GM12878 (cell line): ENCODE data around the gene BUD23. TPM values are rescaled to one million over a fixed set of nuclear protein-coding genes. Genes with fewer than 3 reads are reported as not detected.

Source experiments
- ATAC-seq: fragments of 200-7000 bp; cut with Tn5 transposase; 3 replicates; pipeline ENCODE4 v1.9.1; 2020; ENCODE audit warnings: mild to moderate bottlenecking, moderate library complexity
- BruUV-seq: library from RNA; stranded (reverse); fragments of 400-500 nt; replicated peaks from 2 replicates; lab custom pipeline; 2021; lab: Mats Ljungman, UMichigan
- CTCF ChIA-PET: fragments of 300-600 bp; sonication (Branson Sonifier 250); formaldehyde crosslinking; extraction: SDS; loops from one replicate; lab custom pipeline; 2021; ENCODE audit warnings: inconsistent platforms; lab: Yijun Ruan, JAX
- POLR2A ChIA-PET: fragments of 350-600 bp; formaldehyde crosslinking; extraction: SDS; loops from one replicate; lab custom pipeline; 2021; ENCODE audit warnings: inconsistent platforms; lab: Charles Lee
- RAD21 ChIA-PET: fragments of 300-600 bp; sonication (Branson Sonifier 250); formaldehyde crosslinking; loops from one replicate; lab custom pipeline; 2023; ENCODE audit warnings: antibody characterized with exemption; ENCODE audit not compliant: unreplicated experiment; lab: Charles Lee
- SMC1A ChIA-PET: fragments of 300-600 bp; sonication (Branson Sonifier 250); formaldehyde crosslinking; loops from one replicate; lab custom pipeline; 2023; ENCODE audit not compliant: unreplicated experiment, uncharacterized antibody; lab: Charles Lee
- DNase-seq: peaks from one replicate; pipeline ENCODE4 v3.0.0-alpha.2; 2011; ENCODE audit warnings: low read depth, low spot score
- FAIRE-seq: peaks from 3 replicates; lab custom pipeline; 2011; peaks lifted over from hg19 to GRCh38; lab: Jason Lieb, UNC
- H2AFZ ChIP-seq: 2 replicates; pipeline ENCODE4 v1.6.0; 2011; ENCODE audit warnings: low read depth, low read length, control low read depth; ENCODE audit not compliant: control insufficient read depth
- H3K27ac ChIP-seq: 2 replicates; pipeline ENCODE4 v1.5.1; 2011; ENCODE audit warnings: control low read depth; ENCODE audit not compliant: control insufficient read depth, insufficient read depth
- H3K27me3 ChIP-seq, 2 experiments: replicated peaks in 1 of 2; 2 replicates each; pipeline versions ENCODE4 v1.6.0 to v1.6.1; 2011; ENCODE audit warnings: low read length in 1 of 2; ENCODE audit not compliant: control insufficient read depth in 2 of 2, insufficient read depth in 2 of 2
- H3K36me3 ChIP-seq, 2 experiments: 2 replicates each; pipeline ENCODE4 v1.5.1; 2011; ENCODE audit warnings: low read length in 1 of 2; ENCODE audit not compliant: control insufficient read depth in 2 of 2, insufficient read depth in 2 of 2
- H3K4me1 ChIP-seq: 2 replicates; pipeline ENCODE4 v1.6.1; 2011; ENCODE audit warnings: mild to moderate bottlenecking, low read length, moderate library complexity, mixed read lengths; ENCODE audit not compliant: control insufficient read depth, insufficient read depth
- H3K4me2 ChIP-seq: 2 replicates; pipeline ENCODE4 v1.6.0; 2011; ENCODE audit warnings: control low read depth; ENCODE audit not compliant: control insufficient read depth, insufficient read depth
- H3K4me3 ChIP-seq: fragments of 200-600 bp; sonication (generic); 2 replicates; pipeline ENCODE4 v1.5.1; 2016
- H3K79me2 ChIP-seq: 2 replicates; pipeline ENCODE4 v1.6.0; 2011; ENCODE audit warnings: low read length; ENCODE audit not compliant: control insufficient read depth, insufficient read depth
- H3K9ac ChIP-seq: 2 replicates; pipeline ENCODE4 v1.8.0; 2011; ENCODE audit warnings: low read length, control low read depth, mixed read lengths; ENCODE audit not compliant: control insufficient read depth, insufficient read depth
- H3K9me3 ChIP-seq: replicated peaks from 3 replicates; pipeline ENCODE4 v1.5.1; 2011; ENCODE audit warnings: mild to moderate bottlenecking, low read length; ENCODE audit not compliant: control insufficient read depth, insufficient read depth
- H4K20me1 ChIP-seq: 2 replicates; pipeline ENCODE4 v1.6.0; 2011; ENCODE audit not compliant: control insufficient read depth, insufficient read depth
- DPF2 ChIP-seq: fragments of 450-650 bp; IDR thresholded peaks from 2 replicates; pipeline ENCODE4 v1.6.1; 2017; ENCODE audit warnings: mild to moderate bottlenecking
- FOS ChIP-seq: IDR thresholded peaks from 3 replicates; pipeline ENCODE4 v1.6.1; 2011; ENCODE audit warnings: borderline replicate concordance; ENCODE audit not compliant: insufficient read length; ENCODE audit errors: extremely low read depth
- GABPA ChIP-seq: IDR thresholded peaks from 2 replicates; pipeline ENCODE4 v1.6.1; 2014; ENCODE audit warnings: antibody characterized with exemption, low read depth, mild to moderate bottlenecking, inconsistent platforms
- LARP7 ChIP-seq: fragments of 450-650 bp; IDR thresholded peaks from 2 replicates; pipeline ENCODE4 v1.6.1; 2017; ENCODE audit warnings: mild to moderate bottlenecking
- MEF2A ChIP-seq: IDR thresholded peaks from 2 replicates; pipeline ENCODE4 v1.6.1; 2011; ENCODE audit warnings: low read depth, mild to moderate bottlenecking, low read length, moderate library complexity; ENCODE audit not compliant: insufficient read depth
- MTA2 ChIP-seq: fragments of 450-650 bp; IDR thresholded peaks from 2 replicates; pipeline ENCODE4 v1.6.1; 2016; ENCODE audit warnings: low read depth, mild to moderate bottlenecking, moderate library complexity
- MYC ChIP-seq: IDR thresholded peaks from 2 replicates; pipeline ENCODE4 v1.6.1; 2011; ENCODE audit warnings: mild to moderate bottlenecking, low read length, moderate library complexity, inconsistent platforms; ENCODE audit not compliant: insufficient read depth, insufficient replicate concordance, insufficient read length, severe bottlenecking
- NR2F1 ChIP-seq: fragments of 450-650 bp; conservative IDR thresholded peaks from 2 replicates; pipeline ENCODE4 v1.6.1; 2017; ENCODE audit warnings: mild to moderate bottlenecking
- PKNOX1 ChIP-seq: fragments of 450-650 bp; IDR thresholded peaks from 2 replicates; pipeline ENCODE4 v1.6.1; 2016; ENCODE audit warnings: mild to moderate bottlenecking
- RFX5 ChIP-seq: IDR thresholded peaks from 2 replicates; pipeline ENCODE4 v1.6.1; 2011; ENCODE audit warnings: low read depth, low read length, improper control_type of control experiment
- RUNX3 ChIP-seq: IDR thresholded peaks from 2 replicates; pipeline ENCODE4 v1.6.1; 2012; ENCODE audit warnings: low read length, inconsistent platforms
- SIX5 ChIP-seq: IDR thresholded peaks from 2 replicates; pipeline ENCODE4 v1.6.1; 2011; ENCODE audit warnings: mild to moderate bottlenecking, low read depth, low read length, moderate library complexity; ENCODE audit not compliant: severe bottlenecking
- TBL1XR1 ChIP-seq: IDR thresholded peaks from 2 replicates; pipeline ENCODE4 v1.6.1; 2012; ENCODE audit warnings: low read depth, low read length, improper control_type of control experiment
- WGBS: methylation state at CpG from one replicate; pipeline ENCODE4 v1.1.6; 2016; ENCODE audit warnings: low lambda C conversion rate; ENCODE audit not compliant: insufficient replicate concordance, insufficient coverage; ENCODE audit errors: missing lambda C conversion rate; 5-methylcytosine and 5-hydroxymethylcytosine counted together
- in situ Hi-C: fragments of 300-500 bp; cut with MboI; formaldehyde crosslinking; loops from 9 replicates; pipeline ENCODE4 v1.14.3; 2018; ENCODE audit warnings: mixed read lengths
- intact Hi-C: fragments of 100-400 bp; cut with micrococcal nuclease; formaldehyde crosslinking; loops from one replicate; pipeline ENCODE4 v1.14.2; 2022; ENCODE audit not compliant: unreplicated experiment
- polyA plus RNA-seq, 11 experiments: library from polyadenylated mRNA; depleted of rRNA in 4 of 11; unstranded in 6 of 11; stranded (reverse) in 5 of 11; fragments of >200 nt; fragmentation: Nextera tagmentation in 4 of 11; fragmentation: Illumina TruSeq in 1 of 11; extraction: Ambion mirVana in 4 of 11; extraction: Trizol in 1 of 11; gene quantifications; 1 replicate in 1 of 11; 2 replicates in 10 of 11; pipeline versions ENCODE4 v1.2.1 to v1.2.3, GENCODE V29; 2011 to 2016; ENCODE audit warnings: inconsistent platforms in 2 of 11, missing spikeins in 2 of 11, low read depth in 1 of 11
- total RNA-seq, 4 experiments: library from RNA; depleted of rRNA in 3 of 4; stranded (reverse); fragments of >200 nt in 3 of 4; fragmentation: Illumina TruSeq in 1 of 4; extraction: Trizol in 1 of 4; gene quantifications; 2 replicates each; pipeline versions ENCODE4 v1.2.1 to v1.2.3, GENCODE V29; 2013 to 2021
- TF ChIP-seq, protein P1 (sequence below): fragments of 450-650 bp; IDR thresholded peaks from 2 replicates; pipeline ENCODE4 v1.6.1; 2017; ENCODE audit warnings: borderline replicate concordance
- TF ChIP-seq, protein P2 (sequence below): fragments of 450-650 bp; conservative IDR thresholded peaks from 2 replicates; pipeline ENCODE4 v1.6.1; 2017; ENCODE audit warnings: mild to moderate bottlenecking, moderate library complexity
- TF ChIP-seq, protein P3 (sequence below): fragments of 450-650 bp; IDR thresholded peaks from 2 replicates; pipeline ENCODE4 v1.6.1; 2017; ENCODE audit warnings: low read depth, mild to moderate bottlenecking, moderate library complexity

Gene BUD23
- total and polyA plus RNA-seq, 10 of the 15 experiments (the other 5 are each of a cell fraction or from before 2014, with no cell fraction given): 36.4 to 138 (median 99.5) TPM

DNA sequence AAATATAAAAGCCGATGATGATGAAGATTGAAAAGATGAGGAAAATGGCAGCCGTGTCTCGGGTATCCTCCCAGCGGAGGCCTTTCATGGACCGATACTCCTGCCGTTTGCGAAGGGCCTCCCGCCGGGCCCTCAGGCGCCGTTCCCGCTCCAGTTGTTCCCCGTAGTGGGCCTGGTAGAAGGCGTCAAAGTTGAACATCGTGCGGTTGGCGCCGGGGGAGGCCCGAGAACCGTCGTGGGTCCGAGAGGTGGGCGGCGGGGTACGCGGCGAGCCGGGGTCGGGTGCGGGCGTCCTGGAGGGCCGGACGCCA lies 697 bp upstream of the BUD23 start (continued):
- TF ChIP-seq NR2F1 (no peak), MEF2A (no peak), PKNOX1 (no peak)
- TF ChIP-seq, all 136 proteins: peak for 0

GRCh38 chr7:73683788-73684693 lies 644 bp downstream of the BUD23 start:
- peak overlapping the region; percentile 72 for H3K4me2 ChIP-seq
- intact Hi-C loops: loop anchor here (2.0 to 10.0 kb wide), 2 partner anchors 35 to 159 kb away; partner anchors contain the start of genes BAZ1B and STX1A
- peaks cover 7% of the 10 kb centered on the region in 2 experiments; a peak in 3 of 4 replicates for H3K36me3 ChIP-seq
- peaks cover 18% of the 10 kb centered on the region for H3K4me1 ChIP-seq
- FAIRE-seq (no peak), DNase-seq (no peak), ATAC-seq (peak; percentile 7)
- in situ Hi-C loops: no loop called here
- RAD21 ChIA-PET: no interaction called here
- H3K9me3 ChIP-seq: no peaks in the 10 kb centered on the region; the same call in 2 of the 3 replicates
- H3K9ac ChIP-seq: peak overlapping the region; percentile 98
- BruUV-seq: TSS peak; percentile 86
- POLR2A ChIA-PET: no interaction called here
- H4K20me1 ChIP-seq: no peaks in the 10 kb centered on the region; the same call in 1 of the 2 replicates
- SMC1A ChIA-PET: no interaction called here
- peak overlapping the region; percentile 91 for H2AFZ ChIP-seq
- H3K4me3 ChIP-seq: peak overlapping the region; percentile 87
- CTCF ChIA-PET: no interaction called here
- H3K27ac ChIP-seq: peak overlapping the region; percentile 81
- peaks cover 46% of the 10 kb centered on the region for H3K79me2 ChIP-seq
- no peaks in the 10 kb centered on the region for H3K27me3 ChIP-seq
- 21% methylated on average over 49 of the region's 58 CpGs for WGBS
- TF ChIP-seq MYC (peak; percentile 1), LARP7 (peak; percentile 54; the same call in 1 of the 2 replicates), MTA2 (peak; percentile 22; the same call in 1 of the 2 replicates), RFX5 (no peak), GABPA (no peak), SIX5 (no peak), DPF2 (no peak), TBL1XR1 (no peak), FOS (no peak), RUNX3 (no peak)
- TF ChIP-seq, protein P1, sequence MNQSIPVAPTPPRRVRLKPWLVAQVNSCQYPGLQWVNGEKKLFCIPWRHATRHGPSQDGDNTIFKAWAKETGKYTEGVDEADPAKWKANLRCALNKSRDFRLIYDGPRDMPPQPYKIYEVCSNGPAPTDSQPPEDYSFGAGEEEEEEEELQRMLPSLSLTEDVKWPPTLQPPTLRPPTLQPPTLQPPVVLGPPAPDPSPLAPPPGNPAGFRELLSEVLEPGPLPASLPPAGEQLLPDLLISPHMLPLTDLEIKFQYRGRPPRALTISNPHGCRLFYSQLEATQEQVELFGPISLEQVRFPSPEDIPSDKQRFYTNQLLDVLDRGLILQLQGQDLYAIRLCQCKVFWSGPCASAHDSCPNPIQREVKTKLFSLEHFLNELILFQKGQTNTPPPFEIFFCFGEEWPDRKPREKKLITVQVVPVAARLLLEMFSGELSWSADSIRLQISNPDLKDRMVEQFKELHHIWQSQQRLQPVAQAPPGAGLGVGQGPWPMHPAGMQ: no peak
- TF ChIP-seq, protein P2, sequence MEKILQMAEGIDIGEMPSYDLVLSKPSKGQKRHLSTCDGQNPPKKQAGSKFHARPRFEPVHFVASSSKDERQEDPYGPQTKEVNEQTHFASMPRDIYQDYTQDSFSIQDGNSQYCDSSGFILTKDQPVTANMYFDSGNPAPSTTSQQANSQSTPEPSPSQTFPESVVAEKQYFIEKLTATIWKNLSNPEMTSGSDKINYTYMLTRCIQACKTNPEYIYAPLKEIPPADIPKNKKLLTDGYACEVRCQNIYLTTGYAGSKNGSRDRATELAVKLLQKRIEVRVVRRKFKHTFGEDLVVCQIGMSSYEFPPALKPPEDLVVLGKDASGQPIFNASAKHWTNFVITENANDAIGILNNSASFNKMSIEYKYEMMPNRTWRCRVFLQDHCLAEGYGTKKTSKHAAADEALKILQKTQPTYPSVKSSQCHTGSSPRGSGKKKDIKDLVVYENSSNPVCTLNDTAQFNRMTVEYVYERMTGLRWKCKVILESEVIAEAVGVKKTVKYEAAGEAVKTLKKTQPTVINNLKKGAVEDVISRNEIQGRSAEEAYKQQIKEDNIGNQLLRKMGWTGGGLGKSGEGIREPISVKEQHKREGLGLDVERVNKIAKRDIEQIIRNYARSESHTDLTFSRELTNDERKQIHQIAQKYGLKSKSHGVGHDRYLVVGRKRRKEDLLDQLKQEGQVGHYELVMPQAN: 0 out of 2 replicates have a peak, but pooled peaks have one; percentile 12
- TF ChIP-seq, protein P3, sequence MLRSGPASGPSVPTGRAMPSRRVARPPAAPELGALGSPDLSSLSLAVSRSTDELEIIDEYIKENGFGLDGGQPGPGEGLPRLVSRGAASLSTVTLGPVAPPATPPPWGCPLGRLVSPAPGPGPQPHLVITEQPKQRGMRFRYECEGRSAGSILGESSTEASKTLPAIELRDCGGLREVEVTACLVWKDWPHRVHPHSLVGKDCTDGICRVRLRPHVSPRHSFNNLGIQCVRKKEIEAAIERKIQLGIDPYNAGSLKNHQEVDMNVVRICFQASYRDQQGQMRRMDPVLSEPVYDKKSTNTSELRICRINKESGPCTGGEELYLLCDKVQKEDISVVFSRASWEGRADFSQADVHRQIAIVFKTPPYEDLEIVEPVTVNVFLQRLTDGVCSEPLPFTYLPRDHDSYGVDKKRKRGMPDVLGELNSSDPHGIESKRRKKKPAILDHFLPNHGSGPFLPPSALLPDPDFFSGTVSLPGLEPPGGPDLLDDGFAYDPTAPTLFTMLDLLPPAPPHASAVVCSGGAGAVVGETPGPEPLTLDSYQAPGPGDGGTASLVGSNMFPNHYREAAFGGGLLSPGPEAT: 0 out of 2 replicates have a peak, but pooled peaks have one; percentile 1
